Measurements from ENCODE around the gene NEUROD2. TPM values are rescaled to one million over a fixed set of nuclear protein-coding genes. Genes with fewer than 3 reads are reported as not detected.

Gene NEUROD2
- total and polyA plus RNA-seq, 2 of the 8 experiments (the other 6 are each of a cell fraction or from before 2014, with no cell fraction given): not detected

DNA sequence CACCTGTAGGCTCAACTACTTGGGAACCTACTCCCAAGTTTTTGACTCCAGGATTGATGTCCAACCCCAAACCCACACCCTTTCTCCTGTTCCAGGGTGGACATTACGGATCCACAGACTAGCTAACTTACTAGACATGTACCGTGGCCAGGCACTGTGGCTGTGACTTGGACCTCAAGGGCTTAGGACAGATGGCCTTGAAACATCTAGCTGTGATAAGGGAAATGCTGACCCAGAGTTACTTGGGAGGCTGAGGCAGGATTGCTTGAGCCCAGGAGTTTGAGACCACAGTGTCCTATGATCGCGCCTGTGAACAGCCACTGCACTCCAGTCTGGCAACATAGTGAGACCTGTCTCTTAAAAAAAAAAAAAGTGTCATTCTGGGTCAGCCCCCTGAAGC is 33.4 kb upstream of the NEUROD2 start:
- H3K4me1 ChIP-seq (replicated peaks in 1 of 4; ENCODE audit: control insufficient read depth in 3 of 4, insufficient read depth in 4 of 4, low read length in 3 of 4): peaks cover 14 to 28% (median 20%) of the 10 kb centered on the region in 4 experiments
- 0 out of 2 replicates have a peak overlapping the region, but pooled peaks have one; percentile 15 for H2AK5ac ChIP-seq (ENCODE audit: low read depth, low read length)
- H2BK5ac ChIP-seq (ENCODE audit: low read depth, low read length): no peak overlapping the region
- H3K36me3 ChIP-seq (ENCODE audit: control insufficient read depth in 2 of 4, insufficient read depth in 4 of 4, low read length in 3 of 4): no peaks in the 10 kb centered on the region
- ChIA-PET CTCF (ENCODE audit: partially characterized antibody) (interaction anchor here (0.6 to 49.2 kb wide), 6 partner anchors 11 to 135 kb away, joined by 3 to 1885 read pairs (median 72); partner anchors contain the start of genes ERBB2, PGAP3, PNMT and PPP1R1B), POLR2A (ENCODE audit: partially characterized antibody) (interaction anchor here (0.7 to 7.7 kb wide), 6 partner anchors 9 to 56 kb away, joined by 3 to 39 read pairs (median 3); no protein-coding TSS in a partner anchor)
- peaks cover 8% of the 10 kb centered on the region; the same call in 1 of the 2 replicates for H3K23me2 ChIP-seq (ENCODE audit: low read depth, low read length)
- H3K56ac ChIP-seq (replicated peaks; ENCODE audit: insufficient read length, low read depth, low read length): no peak overlapping the region
- no peak overlapping the region for H3K14ac ChIP-seq (ENCODE audit: insufficient read length)
- no peak overlapping the region; a peak in 1 of 7 replicates for H3K9ac ChIP-seq (replicated peaks in 1 of 4; ENCODE audit: extremely low read depth in 1 of 4, low read depth in 3 of 4, low read length in 3 of 4)
- no peak overlapping the region for H2AFZ ChIP-seq (ENCODE audit: low read length)
- H3K27ac ChIP-seq (ENCODE audit: low read depth, low read length): no peak overlapping the region
- no peak overlapping the region for H3K23ac ChIP-seq (ENCODE audit: insufficient read length)
- no peak overlapping the region for H2BK20ac ChIP-seq (ENCODE audit: low read length)
- H3K18ac ChIP-seq (ENCODE audit: extremely low read depth, low read length): no peak overlapping the region
- H4K8ac ChIP-seq (ENCODE audit: extremely low read depth, insufficient read depth, low read length): no peak overlapping the region
- no peak overlapping the region for H3K4me2 ChIP-seq (ENCODE audit: insufficient read depth in 1 of 2, low read depth in 2 of 2, low read length in 2 of 2)
- no peak overlapping the region for H3K4ac ChIP-seq (replicated peaks; ENCODE audit: insufficient read length, low read depth, low read length)
- no peak for DNase-seq (ENCODE audit: low read depth in 1 of 2, low spot score in 2 of 2)
- 0 out of 7 replicates have a peak, but pooled peaks cover 0 to 3% (median 0%) of the 10 kb centered on the region in 4 experiments for H3K27me3 ChIP-seq (replicated peaks in 1 of 4; ENCODE audit: control insufficient read depth in 3 of 4, extremely low read depth in 1 of 4, insufficient read depth in 3 of 4, low read length in 3 of 4)
- H3K9me3 ChIP-seq (ENCODE audit: insufficient read depth in 2 of 2, low read depth in 1 of 2, low read length in 1 of 2): no peaks in the 10 kb centered on the region
- peaks cover 8 to 68% of the 10 kb centered on the region in 2 experiments for H3K79me2 ChIP-seq (ENCODE audit: control insufficient read depth in 1 of 2, insufficient read depth in 2 of 2, low read length in 2 of 2)
- no peak overlapping the region for H3K4me3 ChIP-seq (ENCODE audit: extremely low read depth in 1 of 4, insufficient read depth in 2 of 4, low read depth in 3 of 4, low read length in 4 of 4)
- no peak overlapping the region for H4K91ac ChIP-seq (replicated peaks; ENCODE audit: insufficient read length, low read length)
- no peak overlapping the region for H2BK120ac ChIP-seq (replicated peaks; ENCODE audit: low read depth, low read length)
- peak overlapping the region; percentile 84; the same call in 1 of the 2 replicates for H2BK12ac ChIP-seq (ENCODE audit: low read depth, low read length)
- H4K20me1 ChIP-seq (replicated peaks in 1 of 2; ENCODE audit: control insufficient read depth in 1 of 2, insufficient read depth in 2 of 2, low read length in 2 of 2): peaks cover 3 to 29% of the 10 kb centered on the region in 2 experiments
- H4K5ac ChIP-seq (ENCODE audit: insufficient read length, low read depth, low read length): no peak overlapping the region
- TF ChIP-seq, protein P1, sequence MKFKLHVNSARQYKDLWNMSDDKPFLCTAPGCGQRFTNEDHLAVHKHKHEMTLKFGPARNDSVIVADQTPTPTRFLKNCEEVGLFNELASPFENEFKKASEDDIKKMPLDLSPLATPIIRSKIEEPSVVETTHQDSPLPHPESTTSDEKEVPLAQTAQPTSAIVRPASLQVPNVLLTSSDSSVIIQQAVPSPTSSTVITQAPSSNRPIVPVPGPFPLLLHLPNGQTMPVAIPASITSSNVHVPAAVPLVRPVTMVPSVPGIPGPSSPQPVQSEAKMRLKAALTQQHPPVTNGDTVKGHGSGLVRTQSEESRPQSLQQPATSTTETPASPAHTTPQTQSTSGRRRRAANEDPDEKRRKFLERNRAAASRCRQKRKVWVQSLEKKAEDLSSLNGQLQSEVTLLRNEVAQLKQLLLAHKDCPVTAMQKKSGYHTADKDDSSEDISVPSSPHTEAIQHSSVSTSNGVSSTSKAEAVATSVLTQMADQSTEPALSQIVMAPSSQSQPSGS (IDR thresholded peaks at IDR 0.05; ENCODE audit: low read length): no peak
- TF ChIP-seq, protein P2, sequence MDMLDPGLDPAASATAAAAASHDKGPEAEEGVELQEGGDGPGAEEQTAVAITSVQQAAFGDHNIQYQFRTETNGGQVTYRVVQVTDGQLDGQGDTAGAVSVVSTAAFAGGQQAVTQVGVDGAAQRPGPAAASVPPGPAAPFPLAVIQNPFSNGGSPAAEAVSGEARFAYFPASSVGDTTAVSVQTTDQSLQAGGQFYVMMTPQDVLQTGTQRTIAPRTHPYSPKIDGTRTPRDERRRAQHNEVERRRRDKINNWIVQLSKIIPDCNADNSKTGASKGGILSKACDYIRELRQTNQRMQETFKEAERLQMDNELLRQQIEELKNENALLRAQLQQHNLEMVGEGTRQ (IDR thresholded peaks at IDR 0.05; ENCODE audit: low read length): no peak
- no peak for TF ChIP-seq BACH1 (IDR thresholded peaks at IDR 0.05; ENCODE audit: low read length)
- no peak for TF ChIP-seq JUND (IDR thresholded peaks at IDR 0.05; ENCODE audit: low read length)
- no peak for TF ChIP-seq ZNF274 (IDR thresholded peaks at IDR 0.05; ENCODE audit: borderline replicate concordance, extremely low read depth, low read length)
- no peak for TF ChIP-seq NRF1 (IDR thresholded peaks at IDR 0.05; ENCODE audit: low read depth, low read length)
- no peak for TF ChIP-seq SP2 (IDR thresholded peaks at IDR 0.05; ENCODE audit: low read length)
- no peak for TF ChIP-seq POLR2AphosphoS5 (IDR thresholded peaks at IDR 0.05; ENCODE audit: low read depth, low read length)
- TF ChIP-seq YY1 (IDR thresholded peaks at IDR 0.05; ENCODE audit: low read depth, low read length): no peak
- no peak for TF ChIP-seq CHD2 (IDR thresholded peaks at IDR 0.05; ENCODE audit: low read length)
- no peak for TF ChIP-seq SAP30 (IDR thresholded peaks at IDR 0.05; ENCODE audit: insufficient read depth, insufficient replicate concordance, low read length)
- WGBS, 2 experiments (ENCODE audit: extremely low coverage in 1 of 2, insufficient coverage in 1 of 2, insufficient read length in 1 of 2, insufficient replicate concordance in 2 of 2, low coverage in 1 of 2, low lambda C conversion rate in 2 of 2, missing lambda C conversion rate in 1 of 2): 98% methylated on average over 4 of the region's 4 CpGs; no CpG with 5 or more reads in 1 of the 2 experiments
- FAIRE-seq: no peak
- H3K79me1 ChIP-seq (ENCODE audit: low read depth, low read length): peaks cover 40% of the 10 kb centered on the region
- H2BK15ac ChIP-seq (ENCODE audit: low read length): peak overlapping the region; percentile 34; the same call in 1 of the 2 replicates
